WTC11 (cell line): ENCODE data around the gene CRTC3. TPM values are rescaled to one million over a fixed set of nuclear protein-coding genes. Genes with fewer than 3 reads are reported as not detected.

ENCODE experiments used
- ATAC-seq: fragments of 200-7000 bp; cut with Tn5 transposase; 2 replicates; pipeline ENCODE4 v1.10.0; 2021; ENCODE audit warnings: mild to moderate bottlenecking, moderate library complexity
- CTCF ChIA-PET: fragments of 300-600 bp; sonication (Branson Sonifier 250); formaldehyde crosslinking; loops from one replicate; lab custom pipeline; 2021; ENCODE audit warnings: antibody characterized with exemption; lab: Charles Lee
- POLR2A ChIA-PET: fragments of 350-600 bp; sonication (Branson Sonifier 250); formaldehyde crosslinking; loops from one replicate; lab custom pipeline; 2021; ENCODE audit warnings: antibody characterized with exemption; lab: Charles Lee
- DNase-seq: peaks from one replicate; pipeline ENCODE4 v3.0.0; 2021; ENCODE audit warnings: low spot score
- H3K27ac Mint-ChIP-seq: 2 replicates; pipeline ENCODE4 v1.8.0; 2021; ENCODE audit warnings: mixed read lengths
- H3K27me3 Mint-ChIP-seq: 2 replicates; pipeline ENCODE4 v1.8.0; 2021; ENCODE audit warnings: low read depth, mild to moderate bottlenecking, moderate library complexity, mixed read lengths
- H3K36me3 Mint-ChIP-seq: 2 replicates; pipeline ENCODE4 v1.8.0; 2021; ENCODE audit warnings: mixed read lengths
- H3K4me1 Mint-ChIP-seq: 2 replicates; pipeline ENCODE4 v1.8.0; 2022; ENCODE audit warnings: mixed read lengths
- H3K4me3 Mint-ChIP-seq: 2 replicates; pipeline ENCODE4 v1.8.0; 2021; ENCODE audit warnings: mild to moderate bottlenecking, moderate library complexity, mixed read lengths
- H3K9me3 Mint-ChIP-seq: 2 replicates; pipeline ENCODE4 v1.8.0; 2021; ENCODE audit warnings: mixed read lengths
- ATF3 ChIP-seq: sonication (generic); formaldehyde crosslinking; conservative IDR thresholded peaks from 2 replicates; pipeline ENCODE4 v1.8.1; 2022; ENCODE audit warnings: mild to moderate bottlenecking, missing genetic modification reagents
- ATF6 ChIP-seq: sonication (generic); formaldehyde crosslinking; IDR thresholded peaks from 2 replicates; pipeline ENCODE4 v1.8.1; 2023; ENCODE audit warnings: mild to moderate bottlenecking, missing genetic modification reagents
- ELF4 ChIP-seq: sonication (generic); formaldehyde crosslinking; IDR thresholded peaks from 2 replicates; pipeline ENCODE4 v1.8.1; 2022; ENCODE audit warnings: low read depth, mild to moderate bottlenecking, moderate library complexity, missing genetic modification reagents
- EMX1 ChIP-seq: fragments of 250-450 bp; sonication (Bioruptor Pico); IDR thresholded peaks from 2 replicates; pipeline ENCODE4 v1.8.0; 2021; ENCODE audit warnings: mild to moderate bottlenecking
- FOXP4 ChIP-seq: sonication (generic); formaldehyde crosslinking; IDR thresholded peaks from 2 replicates; pipeline ENCODE4 v1.8.0; 2022; ENCODE audit warnings: mild to moderate bottlenecking, missing genetic modification reagents
- HMGXB4 ChIP-seq: sonication (generic); formaldehyde crosslinking; IDR thresholded peaks from 2 replicates; pipeline ENCODE4 v1.8.1; 2023; ENCODE audit warnings: mild to moderate bottlenecking, moderate library complexity, missing genetic modification reagents
- NFYB ChIP-seq: sonication (generic); formaldehyde crosslinking; conservative IDR thresholded peaks from 2 replicates; pipeline ENCODE4 v1.8.0; 2022; ENCODE audit warnings: low read depth, missing genetic modification reagents
- NR1H2 ChIP-seq: sonication (generic); formaldehyde crosslinking; IDR thresholded peaks from 2 replicates; pipeline ENCODE4 v1.9.0; 2021; ENCODE audit warnings: mild to moderate bottlenecking, moderate library complexity, missing genetic modification reagents
- PRRX2 ChIP-seq: fragments of 250-450 bp; sonication (Bioruptor Pico); IDR thresholded peaks from 2 replicates; pipeline ENCODE4 v1.8.0; 2021; ENCODE audit warnings: mild to moderate bottlenecking
- RELA ChIP-seq: sonication (generic); formaldehyde crosslinking; IDR thresholded peaks from 2 replicates; pipeline ENCODE4 v1.8.1; 2022; ENCODE audit warnings: missing genetic modification reagents, mild to moderate bottlenecking, borderline replicate concordance
- STAT6 ChIP-seq: sonication (generic); formaldehyde crosslinking; conservative IDR thresholded peaks from 2 replicates; pipeline ENCODE4 v1.8.1; 2023; ENCODE audit warnings: mild to moderate bottlenecking, low read depth, missing genetic modification reagents, moderate library complexity
- USF1 ChIP-seq: sonication (generic); formaldehyde crosslinking; IDR thresholded peaks from 2 replicates; pipeline ENCODE4 v1.8.0; 2022; ENCODE audit warnings: mild to moderate bottlenecking, missing genetic modification reagents
- USF2 ChIP-seq: sonication (generic); formaldehyde crosslinking; IDR thresholded peaks from 2 replicates; pipeline ENCODE4 v1.8.1; 2023; ENCODE audit warnings: mild to moderate bottlenecking, missing genetic modification reagents, moderate library complexity
- ZBTB21 ChIP-seq: sonication (generic); formaldehyde crosslinking; IDR thresholded peaks from 2 replicates; pipeline ENCODE4 v1.8.1; 2023; ENCODE audit warnings: mild to moderate bottlenecking, missing genetic modification reagents, borderline replicate concordance
- ZNF396 ChIP-seq: fragments of 250-450 bp; sonication (Bioruptor Pico); IDR thresholded peaks from 2 replicates; pipeline ENCODE4 v1.8.0; 2021; ENCODE audit warnings: mild to moderate bottlenecking, moderate library complexity, borderline replicate concordance
- ZNF416 ChIP-seq: fragments of 250-450 bp; sonication (Bioruptor Pico); IDR thresholded peaks from 2 replicates; pipeline ENCODE4 v1.9.0; 2021; ENCODE audit warnings: mild to moderate bottlenecking, inconsistent platforms
- ZNF423 ChIP-seq: fragments of 250-450 bp; sonication (Bioruptor Pico); IDR thresholded peaks from 2 replicates; pipeline ENCODE4 v2.1.2; 2022; ENCODE audit warnings: mild to moderate bottlenecking, moderate library complexity
- ZNF671 ChIP-seq: fragments of 250-450 bp; sonication (Bioruptor Pico); IDR thresholded peaks from 2 replicates; pipeline ENCODE4 v1.8.0; 2021; ENCODE audit warnings: mild to moderate bottlenecking
- total RNA-seq: library from RNA; stranded (reverse); gene quantifications from 3 replicates; pipeline ENCODE4 v1.2.3, GENCODE V29; 2021

CRTC3 gene
- total RNA-seq, 1 experiment from 2014 or later, result 8.4 TPM

GRCh38 chr15:90564590-90564989 is 34.9 kb downstream of the CRTC3 start:
- TF ChIP-seq ZBTB21 (CRISPR knock-in tag), result no peak
- TF ChIP-seq ATF6 (CRISPR knock-in tag), result no peak
- TF ChIP-seq ZNF416, result no peak
- no peak for TF ChIP-seq NFYB (CRISPR knock-in tag)
- TF ChIP-seq USF2 (CRISPR knock-in tag), result no peak
- no peak for TF ChIP-seq FOXP4 (CRISPR knock-in tag)
- no peak for TF ChIP-seq ELF4 (CRISPR knock-in tag)
- TF ChIP-seq, all 79 proteins: peak for 0
- CTCF ChIA-PET, result no interaction called here

GRCh38 chr15:90565866-90566265 is 36.1 kb downstream of the CRTC3 start:
- CTCF ChIA-PET, result no interaction called here

More at GRCh38 chr15:90564590-90564989, 34.9 kb downstream of the CRTC3 start:
- Mint-ChIP-seq H3K36me3 (no peaks in the 10 kb centered on the region), H3K9me3 (no peaks in the 10 kb centered on the region), H3K27me3 (no peaks in the 10 kb centered on the region), H3K4me3 (no peak overlapping the region), H3K27ac (no peak overlapping the region), H3K4me1 (peaks cover 8% of the 10 kb centered on the region)
- ATAC-seq (no peak), DNase-seq (no peak)
- POLR2A ChIA-PET, result no interaction called here

GRCh38 chr15:90570643-90571042 is 40.9 kb downstream of the CRTC3 start:
- ATAC-seq, result no peak
- Mint-ChIP-seq H3K27me3 (no peaks in the 10 kb centered on the region), H3K4me3 (no peak overlapping the region), H3K36me3 (no peaks in the 10 kb centered on the region), H3K27ac (no peak overlapping the region), H3K4me1 (no peaks in the 10 kb centered on the region), H3K9me3 (no peaks in the 10 kb centered on the region)
- no peak for DNase-seq
- ChIA-PET POLR2A (no interaction called here), CTCF (no interaction called here)
- TF ChIP-seq HMGXB4 (CRISPR knock-in tag), result no peak
- no peak for TF ChIP-seq ZNF423 (CRISPR knock-in tag)
- no peak for TF ChIP-seq ZNF671 (CRISPR knock-in tag)
- no peak for TF ChIP-seq PRRX2
- TF ChIP-seq ATF3 (CRISPR knock-in tag), result no peak
- no peak for TF ChIP-seq FOXP4 (CRISPR knock-in tag)
- no peak for TF ChIP-seq NR1H2 (CRISPR knock-in tag)
- no peak for TF ChIP-seq USF1
- no peak for TF ChIP-seq EMX1 (CRISPR knock-in tag)
- TF ChIP-seq RELA, result no peak

More at GRCh38 chr15:90565866-90566265, 36.1 kb downstream of the CRTC3 start:
- H3K4me3 Mint-ChIP-seq, result no peak overlapping the region
- peaks cover 8% of the 10 kb centered on the region for H3K4me1 Mint-ChIP-seq
- POLR2A ChIA-PET, result no interaction called here
- TF ChIP-seq STAT6, result no peak
- TF ChIP-seq ZNF396, result no peak
- DNase-seq (no peak), ATAC-seq (no peak)
- no peaks in the 10 kb centered on the region for H3K36me3 Mint-ChIP-seq
- H3K27me3 Mint-ChIP-seq, result no peaks in the 10 kb centered on the region
- H3K9me3 Mint-ChIP-seq, result no peaks in the 10 kb centered on the region
- no peak overlapping the region for H3K27ac Mint-ChIP-seq
